CD4-positive, CD25-positive, alpha-beta regulatory T cell (primary cell): ENCODE results near the gene OVCH2. TPM values are rescaled to one million over a fixed set of nuclear protein-coding genes. Genes with fewer than 3 reads are reported as not detected.
A peak's percentile ranks its signal among the peaks of the same experiment; 100 is the strongest.

Source experiments
- ATAC-seq, 2 donors: fragments of 150-1000 bp; cut with Tn5 transposase; one replicate each; pipeline ENCODE4 v1.10.0; 2021; ENCODE audit warnings: low read depth in 2 of 2, moderate number of reproducible peaks in 2 of 2, moderate library complexity in 1 of 2
- DNase-seq, 3 donors: peaks; one replicate each; pipeline versions ENCODE4 v3.0.0 to v3.0.0-alpha.2; 2012 to 2022; ENCODE audit warnings: mixed read lengths in 1 of 3
- H3K27ac ChIP-seq: one replicate; pipeline ENCODE4 v1.7.0; 2013; ENCODE audit warnings: mild to moderate bottlenecking, low read length; ENCODE audit not compliant: insufficient read depth, poor library complexity, severe bottlenecking
- H3K27me3 ChIP-seq: one replicate; pipeline ENCODE4 v1.7.0; 2013; ENCODE audit warnings: low read length; ENCODE audit not compliant: control insufficient read depth, insufficient read depth
- H3K36me3 ChIP-seq: one replicate; pipeline ENCODE4 v1.7.0; 2013; ENCODE audit warnings: mild to moderate bottlenecking, low read length, moderate library complexity; ENCODE audit not compliant: control insufficient read depth, insufficient read depth
- H3K4me1 ChIP-seq: 2 replicates; pipeline ENCODE4 v1.7.0; 2013; ENCODE audit warnings: mild to moderate bottlenecking, low read length; ENCODE audit not compliant: insufficient read depth, control insufficient read depth, poor library complexity, severe bottlenecking
- H3K4me3 ChIP-seq: one replicate; pipeline ENCODE4 v1.7.0; 2013; ENCODE audit warnings: low read depth, mild to moderate bottlenecking, low read length, moderate library complexity
- H3K9me3 ChIP-seq, 2 experiments: 1 replicate in 1 of 2; 2 replicates in 1 of 2; pipeline ENCODE4 v1.7.0; 2013; ENCODE audit warnings: low read length in 2 of 2, mild to moderate bottlenecking in 1 of 2, moderate library complexity in 1 of 2; ENCODE audit not compliant: control insufficient read depth in 2 of 2
- H3K27ac Mint-ChIP-seq, 3 donors: one replicate each; pipeline ENCODE4 v1.8.0; 2020 to 2022; ENCODE audit warnings: mild to moderate bottlenecking in 3 of 3, mixed read lengths in 3 of 3, moderate library complexity in 2 of 3
- H3K27me3 Mint-ChIP-seq: one replicate; pipeline ENCODE4 v1.8.0; 2022; ENCODE audit warnings: mild to moderate bottlenecking, mixed read lengths
- H3K36me3 Mint-ChIP-seq: one replicate; pipeline ENCODE4 v1.8.0; 2020; ENCODE audit warnings: mixed read lengths
- H3K4me1 Mint-ChIP-seq, 4 donors: one replicate each; pipeline ENCODE4 v1.8.0; 2020 to 2022; ENCODE audit warnings: mixed read lengths in 4 of 4, mild to moderate bottlenecking in 1 of 4
- H3K4me3 Mint-ChIP-seq, 4 donors: one replicate each; pipeline ENCODE4 v1.8.0; 2020 to 2022; ENCODE audit warnings: mild to moderate bottlenecking in 4 of 4, mixed read lengths in 4 of 4, moderate library complexity in 3 of 4
- H3K9me3 Mint-ChIP-seq, 7 donors: one replicate each; pipeline ENCODE4 v1.8.0; 2020 to 2022; ENCODE audit warnings: mixed read lengths in 7 of 7, mild to moderate bottlenecking in 3 of 7, moderate library complexity in 2 of 7
- polyA plus RNA-seq, 4 donors: library from polyadenylated mRNA; unstranded; fragments of 300-500 nt; fragmentation: Illumina TruSeq; gene quantifications; one replicate each; pipeline ENCODE4 v1.2.3, GENCODE V29; 2021
- total RNA-seq: library from RNA; stranded (reverse); gene quantifications from one replicate; pipeline ENCODE4 v1.2.3, GENCODE V29; 2022

The OVCH2 gene
- total and polyA plus RNA-seq, 5 donors from 2014 or later: not detected

- H3K4me1 ChIP-seq: no peaks in the 10 kb centered on the region
- no peaks in the 10 kb centered on the region for H3K9me3 ChIP-seq
- H3K4me3 ChIP-seq: no peak overlapping the region
- DNase-seq (no peak), ATAC-seq (no peak)
- Mint-ChIP-seq H3K36me3 (no peaks in the 10 kb centered on the region), H3K9me3 (no peaks in the 10 kb centered on the region), H3K4me1 (peaks cover 0 to 8% (median 2%) of the 10 kb centered on the region in 4 donors), H3K4me3 (no peak overlapping the region), H3K27ac (no peak overlapping the region), H3K27me3 (peaks cover 40% of the 10 kb centered on the region)
- H3K27me3 ChIP-seq: peaks cover 18% of the 10 kb centered on the region
- H3K27ac ChIP-seq: no peak overlapping the region
- no peaks in the 10 kb centered on the region for H3K36me3 ChIP-seq
These were observed 29.2 kb downstream of the OVCH2 start for GRCh38 chr11:7677071-7677470.

GRCh38 chr11:7675631-7676030, 30.6 kb downstream of the OVCH2 start:
- Mint-ChIP-seq H3K4me1 (peaks cover 0 to 8% (median 2%) of the 10 kb centered on the region in 4 donors), H3K4me3 (no peak overlapping the region), H3K27ac (no peak overlapping the region), H3K9me3 (no peaks in the 10 kb centered on the region), H3K36me3 (no peaks in the 10 kb centered on the region), H3K27me3 (peaks cover 51% of the 10 kb centered on the region)
- Histone ChIP-seq H3K4me1 (no peaks in the 10 kb centered on the region), H3K27me3 (peaks cover 20% of the 10 kb centered on the region), H3K36me3 (no peaks in the 10 kb centered on the region), H3K27ac (no peak overlapping the region), H3K4me3 (no peak overlapping the region), H3K9me3 (no peaks in the 10 kb centered on the region)
- DNase-seq (no peak), ATAC-seq (no peak)

- Histone ChIP-seq H3K27me3 (peaks cover 20% of the 10 kb centered on the region), H3K27ac (no peak overlapping the region), H3K36me3 (no peaks in the 10 kb centered on the region), H3K9me3 (no peaks in the 10 kb centered on the region), H3K4me3 (no peak overlapping the region), H3K4me1 (no peaks in the 10 kb centered on the region)
- no peaks in the 10 kb centered on the region for H3K9me3 Mint-ChIP-seq
- no peak for ATAC-seq
- no peaks in the 10 kb centered on the region for H3K36me3 Mint-ChIP-seq
- H3K4me3 Mint-ChIP-seq: peak overlapping the region in 2 of 4 donors; percentile 68 to 74
- H3K4me1 Mint-ChIP-seq: peaks cover 0 to 8% (median 2%) of the 10 kb centered on the region in 4 donors
- no peak overlapping the region for H3K27ac Mint-ChIP-seq
- peaks cover 56% of the 10 kb centered on the region for H3K27me3 Mint-ChIP-seq
- DNase-seq: peak in 1 of 3 donors; percentile 8
These were observed 32.4 kb downstream of the OVCH2 start for GRCh38 chr11:7673724-7674434.

- Histone ChIP-seq H3K9me3 (no peaks in the 10 kb centered on the region), H3K4me1 (no peaks in the 10 kb centered on the region), H3K36me3 (no peaks in the 10 kb centered on the region), H3K27ac (no peak within 1 kb of the TSS), H3K4me3 (no peak within 1 kb of the TSS), H3K27me3 (peaks cover 20% of the 10 kb centered on the region)
- Mint-ChIP-seq H3K27me3 (peaks cover 51% of the 10 kb centered on the region), H3K9me3 (no peaks in the 10 kb centered on the region), H3K4me3 (peak within 1 kb of the TSS in 2 of 4 donors; percentile 74 to 77), H3K36me3 (no peaks in the 10 kb centered on the region), H3K27ac (no peak within 1 kb of the TSS), H3K4me1 (peaks cover 0 to 8% (median 2%) of the 10 kb centered on the region in 4 donors)
- DNase-seq (no peak), ATAC-seq (no peak)
These were observed 33.1 kb downstream of the OVCH2 start, which contains the start of gene CYB5R2 for GRCh38 chr11:7672960-7673723. Gene CYB5R2, minus strand, starts transcription at chr11:7673500. Its CDS starts 675 bp downstream, at chr11:7672825.

- H3K4me3 ChIP-seq: no peak overlapping the region
- H3K27me3 Mint-ChIP-seq: peaks cover 51% of the 10 kb centered on the region
- no peaks in the 10 kb centered on the region for H3K9me3 Mint-ChIP-seq
- no peak overlapping the region for H3K27ac Mint-ChIP-seq
- H3K9me3 ChIP-seq: no peaks in the 10 kb centered on the region
- H3K27me3 ChIP-seq: peaks cover 20% of the 10 kb centered on the region
- H3K27ac ChIP-seq: no peak overlapping the region
- DNase-seq: no peak
- no peaks in the 10 kb centered on the region for H3K36me3 Mint-ChIP-seq
- H3K4me1 Mint-ChIP-seq: peaks cover 0 to 8% (median 2%) of the 10 kb centered on the region in 4 donors
- H3K4me3 Mint-ChIP-seq: peak overlapping the region in 2 of 4 donors; percentile 16 to 47
- no peaks in the 10 kb centered on the region for H3K36me3 ChIP-seq
- H3K4me1 ChIP-seq: no peaks in the 10 kb centered on the region
- no peak for ATAC-seq
These were observed 33.9 kb downstream of the OVCH2 start for GRCh38 chr11:7672276-7672959.

GRCh38 chr11:7671347-7672215, 34.7 kb downstream of the OVCH2 start:
- Histone ChIP-seq H3K27me3 (peaks cover 20% of the 10 kb centered on the region), H3K4me3 (no peak overlapping the region), H3K36me3 (no peaks in the 10 kb centered on the region), H3K4me1 (no peaks in the 10 kb centered on the region), H3K9me3 (no peaks in the 10 kb centered on the region), H3K27ac (no peak overlapping the region)
- DNase-seq (no peak), ATAC-seq (no peak)
- H3K36me3 Mint-ChIP-seq: no peaks in the 10 kb centered on the region
- H3K9me3 Mint-ChIP-seq: no peaks in the 10 kb centered on the region
- peaks cover 0 to 8% (median 2%) of the 10 kb centered on the region in 4 donors for H3K4me1 Mint-ChIP-seq
- no peak overlapping the region for H3K4me3 Mint-ChIP-seq
- H3K27me3 Mint-ChIP-seq: peaks cover 51% of the 10 kb centered on the region
- no peak overlapping the region for H3K27ac Mint-ChIP-seq

GRCh38 chr11:7670641-7671040, 35.6 kb downstream of the OVCH2 start:
- H3K9me3 Mint-ChIP-seq: peaks cover 0 to 2% (median 0%) of the 10 kb centered on the region in 7 donors
- no peaks in the 10 kb centered on the region for H3K36me3 Mint-ChIP-seq
- H3K27me3 Mint-ChIP-seq: peaks cover 42% of the 10 kb centered on the region
- no peaks in the 10 kb centered on the region for H3K4me1 ChIP-seq
- no peak overlapping the region for H3K27ac ChIP-seq
- H3K4me3 Mint-ChIP-seq: no peak overlapping the region
- DNase-seq: no peak
- ATAC-seq: no peak
- H3K36me3 ChIP-seq: no peaks in the 10 kb centered on the region
- H3K27ac Mint-ChIP-seq: no peak overlapping the region
- peaks cover 0 to 8% (median 2%) of the 10 kb centered on the region in 4 donors for H3K4me1 Mint-ChIP-seq
- H3K9me3 ChIP-seq: no peaks in the 10 kb centered on the region
- H3K4me3 ChIP-seq: no peak overlapping the region
- peaks cover 14% of the 10 kb centered on the region for H3K27me3 ChIP-seq
